H7 (cell line): ENCODE results near the gene KLF17. TPM values are rescaled to one million over a fixed set of nuclear protein-coding genes. Genes with fewer than 3 reads are reported as not detected.

Experiments
- DNase-seq: peaks from one replicate; pipeline ENCODE4 v3.0.0; 2012
- H3K27me3 ChIP-seq: 2 replicates; pipeline ENCODE4 v1.6.0; 2011; ENCODE audit warnings: mild to moderate bottlenecking, low read length; ENCODE audit not compliant: control insufficient read depth, insufficient read depth
- H3K36me3 ChIP-seq: replicated peaks from 2 replicates; pipeline ENCODE4 v1.5.1; 2011; ENCODE audit warnings: low read length; ENCODE audit not compliant: control insufficient read depth, insufficient read depth
- H3K4me3 ChIP-seq: 2 replicates; pipeline ENCODE4 v1.5.1; 2011; ENCODE audit warnings: low read depth, mild to moderate bottlenecking, control low read depth, low read length, moderate library complexity; ENCODE audit not compliant: insufficient read depth
- total RNA-seq: library from RNA; depleted of rRNA; stranded (reverse); fragments of >200 nt; shearing (Covaris generic); gene quantifications from 2 replicates; pipeline ENCODE4 v1.2.3, GENCODE V29; 2014; rRNA removed

The KLF17 gene
- total RNA-seq, 1 experiment from 2014 or later, result not detected

- no peaks in the 10 kb centered on the region for H3K27me3 ChIP-seq
- H3K4me3 ChIP-seq, result no peak overlapping the region
- no peak for DNase-seq
- no peaks in the 10 kb centered on the region for H3K36me3 ChIP-seq
Observed at GRCh38 chr1:44154049-44154448, 35.4 kb downstream of the KLF17 start.

GRCh38 chr1:44157903-44158302 is 39.3 kb downstream of the KLF17 start:
- no peaks in the 10 kb centered on the region for H3K36me3 ChIP-seq

GRCh38 chr1:44158871-44159270 is 40.2 kb downstream of the KLF17 start:
- no peaks in the 10 kb centered on the region for H3K27me3 ChIP-seq
- no peaks in the 10 kb centered on the region for H3K36me3 ChIP-seq
- H3K4me3 ChIP-seq, result no peak overlapping the region
- no peak for DNase-seq

More at GRCh38 chr1:44157903-44158302, 39.3 kb downstream of the KLF17 start:
- Histone ChIP-seq H3K27me3 (no peaks in the 10 kb centered on the region), H3K4me3 (no peak overlapping the region)
- DNase-seq, result no peak

GRCh38 chr1:44161546-44161945 is 42.9 kb downstream of the KLF17 start:
- no peak for DNase-seq
- H3K36me3 ChIP-seq, result no peaks in the 10 kb centered on the region
- no peaks in the 10 kb centered on the region for H3K27me3 ChIP-seq
- no peak overlapping the region for H3K4me3 ChIP-seq

- Histone ChIP-seq H3K36me3 (no peaks in the 10 kb centered on the region), H3K27me3 (no peaks in the 10 kb centered on the region; the same call in 1 of the 2 replicates), H3K4me3 (no peak overlapping the region)
- peak; percentile 40 for DNase-seq
Observed at GRCh38 chr1:44168520-44169098, 50.0 kb downstream of the KLF17 start.

GRCh38 chr1:44170281-44170823 is 51.7 kb downstream of the KLF17 start:
- H3K27me3 ChIP-seq, result no peaks in the 10 kb centered on the region; the same call in 1 of the 2 replicates
- no peaks in the 10 kb centered on the region for H3K36me3 ChIP-seq
- H3K4me3 ChIP-seq, result no peak overlapping the region
- DNase-seq, result peak; percentile 67

GRCh38 chr1:44174630-44175029 is 56.0 kb downstream of the KLF17 start:
- Histone ChIP-seq H3K4me3 (no peak overlapping the region), H3K27me3 (no peaks in the 10 kb centered on the region), H3K36me3 (no peaks in the 10 kb centered on the region)
- DNase-seq, result no peak

Other genes starting within 250 kb of the KLF17 start
- gene ARTN, start 185.0 kb upstream of the KLF17 start, total RNA-seq, result 9.7 and 11.3 TPM in 2 replicates
- gene IPO13, start 171.9 kb upstream of the KLF17 start, total RNA-seq, result 29.2 and 34.2 TPM in 2 replicates
- 75.4 and 83.4 TPM in 2 replicates for gene DPH2, start 148.8 kb upstream of the KLF17 start, total RNA-seq
- 196 and 237 TPM in 2 replicates for gene ATP6V0B, start 143.9 kb upstream of the KLF17 start, total RNA-seq
- 207 and 217 TPM in 2 replicates for gene B4GALT2, start 139.6 kb upstream of the KLF17 start, total RNA-seq
- gene CCDC24, start 127.2 kb upstream of the KLF17 start, total RNA-seq, result 10.5 and 19.8 TPM in 2 replicates
- gene SLC6A9, start 87.4 kb upstream of the KLF17 start, total RNA-seq, result 6.4 and 8.2 TPM in 2 replicates
- gene KLF18, start 22.8 kb downstream of the KLF17 start, total RNA-seq, result 0.03 TPM in 1 of 2 replicates, not detected in the other
- gene DMAP1, start 94.7 kb downstream of the KLF17 start, total RNA-seq, result 20.7 and 25.5 TPM in 2 replicates
- 115 and 141 TPM in 2 replicates for gene ERI3, start 236.4 kb downstream of the KLF17 start, total RNA-seq